GM21526 (cell line): ENCODE results near the gene ATXN1.
"Not testable (repeated sequence)": the region's sequence is repeated elsewhere in the genome, so short reads cannot be mapped to it uniquely, and the experiment has no call there.

ENCODE experiments used
- ATAC-seq: cut with Tn5 transposase; IDR thresholded peaks from one replicate; pipeline ENCODE4 v1.9.1; 2021; ENCODE audit warnings: moderate library complexity; ENCODE audit not compliant: unreplicated experiment, low FRiP score

Gene ATXN1

DNA sequence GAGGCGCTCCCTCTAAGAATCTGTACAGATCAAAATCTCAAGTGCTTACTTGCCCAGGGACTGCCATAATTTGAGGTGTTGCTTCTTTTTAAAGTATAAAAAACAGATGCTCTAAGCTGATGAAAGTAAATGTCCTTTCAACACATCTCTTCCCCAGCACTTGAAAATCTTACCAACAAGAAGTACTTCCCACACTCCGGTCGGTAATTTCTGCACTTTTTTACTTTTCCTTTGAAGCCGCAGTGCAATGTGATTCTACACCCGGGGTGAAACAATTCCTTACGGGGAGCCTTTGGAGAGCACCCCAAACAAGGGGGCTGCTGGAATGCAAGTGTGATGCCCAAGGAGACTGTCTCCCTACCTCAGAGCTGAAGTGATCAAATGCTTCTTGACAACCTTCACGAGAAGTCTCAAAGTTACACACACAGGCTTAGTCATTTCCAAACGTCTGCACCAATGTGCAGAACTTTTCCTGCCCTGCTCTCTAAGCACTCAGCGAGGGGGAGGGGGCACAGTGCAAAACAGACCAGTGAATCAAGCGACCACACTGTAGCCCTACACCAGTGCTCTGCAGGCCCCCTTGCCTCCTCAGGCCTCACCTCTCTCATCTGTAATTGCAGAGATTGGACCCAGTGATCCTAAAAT lies 56.7 kb downstream of the ATXN1 start:
- ATAC-seq, result no peak

DNA sequence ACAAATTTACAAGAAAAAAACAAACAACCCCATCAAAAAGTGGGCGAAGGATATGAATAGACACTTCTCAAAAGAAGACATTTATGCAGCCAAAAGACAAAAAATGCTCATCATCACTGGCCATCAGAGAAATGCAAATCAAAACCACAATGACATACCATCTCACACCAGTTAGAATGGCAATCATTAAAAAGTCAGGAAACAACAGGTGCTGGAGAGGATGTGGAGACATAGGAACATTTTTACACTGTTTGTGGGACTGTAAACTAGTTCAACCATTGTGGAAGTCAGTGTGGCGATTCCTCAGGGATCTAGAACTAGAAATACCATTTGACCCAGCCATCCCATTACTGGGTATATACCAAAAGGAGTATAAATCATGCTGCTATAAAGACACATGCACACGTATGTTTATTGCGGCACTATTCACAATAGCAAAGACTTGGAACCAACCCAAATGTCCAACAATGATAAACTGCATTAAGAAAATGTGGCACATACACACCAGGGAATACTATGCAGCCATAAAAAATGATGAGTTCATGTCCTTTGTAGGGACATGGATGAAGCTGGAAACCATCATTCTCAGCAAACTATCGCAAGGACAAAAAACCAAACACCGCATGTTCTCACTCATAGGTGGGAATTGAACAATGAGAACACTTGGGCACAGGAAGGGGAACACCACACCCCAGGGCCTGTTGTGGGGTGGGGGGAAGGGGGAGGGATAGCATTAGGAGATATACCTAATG lies 58.5 kb downstream of the ATXN1 start:
- ATAC-seq, result not testable (repeated sequence)

DNA sequence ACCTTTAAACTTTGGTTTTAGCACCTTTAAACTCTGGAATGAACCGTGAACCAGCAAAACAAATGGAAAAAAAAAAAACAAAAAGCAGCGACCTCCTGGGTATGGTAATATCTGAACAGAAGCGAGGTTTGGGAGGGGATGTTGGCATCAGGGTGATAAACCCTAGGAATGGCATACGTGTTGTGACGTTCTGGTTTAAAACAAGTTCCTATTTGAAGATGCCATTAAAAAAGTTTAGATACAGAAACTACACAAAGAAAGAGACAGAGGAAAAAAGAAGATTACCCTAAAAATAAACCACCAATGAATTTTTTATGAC lies 60.4 kb downstream of the ATXN1 start:
- no peak for ATAC-seq

DNA sequence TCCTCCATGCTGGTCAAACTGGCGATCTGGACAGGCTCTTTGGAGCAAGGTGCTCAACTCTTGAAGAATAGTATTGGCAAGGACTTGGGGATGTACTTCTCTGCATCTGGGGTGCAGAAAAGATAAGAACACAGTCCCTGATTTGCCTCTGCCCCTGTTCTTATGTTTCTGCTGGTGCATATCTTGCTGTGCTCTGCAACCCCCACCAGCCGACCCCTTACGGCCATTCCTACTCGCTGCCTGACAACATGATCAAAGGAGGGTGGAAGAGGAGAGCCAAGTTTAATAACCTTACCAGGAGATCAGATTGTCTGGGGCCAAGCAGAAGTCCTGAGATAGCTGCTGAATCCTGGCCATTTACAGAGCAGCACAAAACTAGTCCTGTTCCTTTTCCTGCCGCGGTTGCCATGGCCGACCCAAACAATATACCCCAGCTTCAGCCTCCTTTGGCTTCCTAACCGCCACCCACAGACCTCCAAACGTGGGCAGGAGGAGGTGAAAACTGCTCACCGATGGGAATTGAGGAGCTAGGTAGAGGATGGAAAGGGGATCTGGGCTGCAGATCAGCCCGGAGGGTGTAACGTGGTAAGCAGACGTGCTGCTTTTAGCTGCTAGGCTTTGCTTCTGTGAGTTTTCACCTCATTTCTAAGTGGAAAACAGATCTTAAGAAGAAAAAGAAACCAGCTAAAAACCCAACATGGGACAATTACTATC lies 60.9 kb downstream of the ATXN1 start:
- ATAC-seq, result no peak

GRCh38 chr6:16698997-16699868 lies 62.0 kb downstream of the ATXN1 start:
- ATAC-seq, result no peak

GRCh38 chr6:16698162-16698533 lies 63.1 kb downstream of the ATXN1 start:
- ATAC-seq, result no peak

DNA sequence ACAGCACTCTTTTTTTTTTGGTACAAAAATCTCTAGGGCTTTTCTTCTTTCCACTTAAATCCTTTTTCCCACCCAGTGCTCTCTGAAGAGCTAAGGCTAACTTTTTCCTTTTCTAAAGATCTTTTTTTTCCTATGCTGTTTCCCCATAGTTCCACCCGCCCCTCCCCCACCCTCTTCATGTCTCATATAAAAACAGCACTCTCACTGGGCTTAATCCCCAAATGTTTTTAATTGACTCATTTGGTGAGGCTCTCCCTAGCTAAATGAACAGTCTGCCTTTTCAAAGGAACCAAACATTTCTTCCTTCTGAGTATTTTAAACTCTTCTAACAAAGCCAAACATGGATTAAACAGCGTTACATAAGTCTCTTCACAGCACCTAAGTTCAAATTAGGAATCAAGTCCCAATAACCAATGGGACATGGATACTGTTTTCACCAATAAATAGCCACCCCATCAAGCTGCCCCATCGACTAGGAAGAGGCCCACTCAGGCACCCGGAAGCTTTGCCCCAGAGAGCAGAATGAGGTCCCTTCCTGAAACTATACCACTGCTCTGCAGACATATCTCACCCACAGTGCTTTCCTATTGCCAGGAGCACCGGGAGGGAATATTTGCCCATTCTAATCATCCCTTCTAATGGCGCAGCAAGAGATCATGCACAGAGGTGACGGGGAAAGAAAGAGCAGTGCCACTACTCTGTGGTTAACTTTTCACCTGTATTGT lies 63.7 kb downstream of the ATXN1 start:
- ATAC-seq, result no peak

- no peak for ATAC-seq
Observed at GRCh38 chr6:16696496-16696895, 64.8 kb downstream of the ATXN1 start.

GRCh38 chr6:16694781-16695578 lies 66.3 kb downstream of the ATXN1 start:
- ATAC-seq, result peak; percentile 59

DNA sequence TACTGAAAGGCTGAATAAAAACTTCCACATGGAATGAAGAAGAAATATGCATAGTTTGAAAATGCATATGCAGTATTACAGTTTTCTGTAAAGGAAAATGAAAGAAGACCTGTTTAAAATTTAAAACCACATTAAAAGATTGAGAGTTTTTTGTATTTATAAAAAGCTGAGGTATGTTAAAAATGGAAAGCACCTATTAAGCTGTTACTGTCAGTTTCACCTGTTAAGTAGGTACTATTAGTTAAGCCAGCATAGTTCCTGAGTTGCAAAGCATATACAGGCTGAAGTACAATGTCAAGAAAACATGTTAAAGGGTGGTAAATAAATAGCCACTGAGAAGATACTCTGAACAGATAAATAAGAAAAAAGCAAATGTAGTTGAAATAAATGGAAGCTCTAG lies 69.9 kb downstream of the ATXN1 start:
- ATAC-seq, result no peak

GRCh38 chr6:16690608-16691142 lies 70.6 kb downstream of the ATXN1 start:
- ATAC-seq, result peak; percentile 66

GRCh38 chr6:16689788-16690607 lies 71.3 kb downstream of the ATXN1 start:
- ATAC-seq, result peak; percentile 3

DNA sequence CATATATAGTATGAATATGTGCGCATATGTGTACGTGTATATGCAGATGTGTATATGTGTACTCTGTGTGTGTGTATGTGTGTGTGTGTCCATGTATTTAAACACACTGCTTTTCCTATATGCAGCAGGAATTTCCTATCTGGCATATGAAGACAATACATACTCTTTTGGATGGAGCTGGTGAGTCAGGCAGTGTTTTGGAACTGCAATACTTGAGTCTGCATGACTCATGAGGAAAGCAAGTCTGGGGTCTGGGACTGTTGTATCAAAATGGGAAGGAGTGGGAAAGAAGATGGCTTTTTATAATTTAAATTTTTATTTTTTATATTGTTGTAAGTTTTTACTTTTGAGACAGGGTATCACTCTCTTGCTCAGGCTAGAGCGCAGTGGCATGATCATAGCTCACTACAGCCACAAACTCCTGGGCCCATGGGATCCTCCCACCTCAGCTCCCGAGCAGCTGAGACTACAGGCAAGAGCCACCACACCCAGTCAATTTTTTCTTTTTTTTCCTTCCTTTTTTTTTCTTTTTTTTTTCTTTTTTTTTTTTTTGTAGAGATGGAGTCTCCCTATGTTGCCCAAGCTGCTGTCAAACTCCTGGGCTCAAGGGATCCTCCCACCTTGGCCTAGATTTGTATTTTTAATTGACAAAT lies 72.2 kb downstream of the ATXN1 start:
- no peak for ATAC-seq

DNA sequence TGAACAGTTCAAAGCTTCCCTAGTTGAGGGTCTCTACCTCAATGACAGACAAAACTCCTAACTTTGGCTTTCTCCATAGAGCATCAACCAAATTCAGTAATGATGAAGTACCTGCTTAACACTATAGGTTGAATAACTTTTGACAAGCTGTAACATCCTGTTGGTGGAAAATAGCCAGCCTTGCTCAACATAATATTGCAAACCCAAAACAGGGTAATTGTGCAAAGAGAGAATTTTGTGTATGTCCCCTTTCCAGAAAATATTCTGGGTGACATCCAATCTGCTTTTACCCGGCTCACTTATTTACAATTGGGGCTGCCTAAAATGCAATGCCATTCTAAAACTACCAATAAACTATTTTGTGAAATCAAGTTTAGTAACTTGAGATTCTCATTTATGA lies 72.8 kb downstream of the ATXN1 start:
- ATAC-seq, result no peak

GRCh38 chr6:16687045-16687444 lies 74.2 kb downstream of the ATXN1 start:
- ATAC-seq, result no peak

DNA sequence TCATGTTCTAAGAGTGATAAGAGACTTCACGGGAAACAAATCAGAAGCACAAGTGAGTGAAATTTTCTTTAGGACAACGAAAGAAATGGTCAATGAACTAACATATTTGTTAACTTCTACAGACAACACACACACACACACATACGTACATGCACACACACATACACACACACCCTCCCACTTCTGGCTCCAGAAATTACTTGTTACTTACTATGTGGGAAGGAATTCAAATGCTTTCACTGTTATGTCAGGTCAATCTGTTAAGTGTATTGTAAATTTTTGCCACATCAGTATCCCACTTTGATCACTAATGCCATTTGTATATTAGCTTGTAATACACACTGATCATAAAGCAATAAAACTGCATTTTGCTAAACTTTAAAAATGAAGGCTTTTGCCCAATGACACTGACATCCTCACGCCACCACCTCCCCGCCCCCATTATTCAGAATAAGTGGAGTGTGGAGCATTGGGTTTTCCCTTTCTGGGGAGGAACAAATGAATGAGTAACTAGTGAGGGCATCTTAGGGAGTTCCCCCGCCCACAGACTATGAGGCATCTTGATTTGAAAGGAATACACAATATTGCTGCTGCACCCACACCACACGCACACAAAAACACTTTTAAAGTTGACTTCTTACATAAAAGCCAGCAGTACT lies 76.2 kb downstream of the ATXN1 start:
- no peak for ATAC-seq

DNA sequence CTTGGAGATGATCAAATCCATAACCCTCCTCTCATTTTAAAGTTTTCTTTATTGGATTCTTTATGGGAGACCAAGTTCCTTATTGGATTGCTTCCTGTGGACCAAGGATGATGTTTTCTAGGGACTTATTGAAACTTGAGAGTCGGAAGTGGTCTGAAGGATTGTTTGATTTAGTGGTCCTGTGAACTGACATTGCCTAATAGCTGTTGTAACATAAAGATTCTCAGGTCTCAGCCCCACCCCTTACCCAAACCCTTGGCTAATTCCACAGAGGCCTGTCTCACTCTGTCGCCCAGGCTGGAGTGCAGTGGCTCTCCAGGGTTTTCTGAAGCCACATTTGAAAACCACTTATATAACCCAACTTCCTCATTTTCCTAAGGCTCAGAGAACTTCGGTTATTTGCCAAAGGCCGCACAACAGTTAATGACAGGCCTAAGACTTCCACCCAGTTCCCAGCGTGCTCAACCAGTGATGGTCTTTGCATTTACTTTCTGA lies 77.0 kb downstream of the ATXN1 start:
- no peak for ATAC-seq
